ENCODE measurements around the gene VPS37D. TPM values are rescaled to one million over a fixed set of nuclear protein-coding genes. Genes with fewer than 3 reads are reported as not detected.
"Not testable (repeated sequence)": the region's sequence is repeated elsewhere in the genome, so short reads cannot be mapped to it uniquely, and the experiment has no call there.

Gene VPS37D
- total RNA-seq, 1 experiment from 2014 or later, result 5.7 TPM

- peaks cover 14% of the 10 kb centered on the region for H3K36me3 Mint-ChIP-seq
- DNase-seq (ENCODE audit: low spot score), result peak; percentile 41
- not testable (repeated sequence) for H3K27ac Mint-ChIP-seq; H3K9me3 Mint-ChIP-seq; H3K4me3 Mint-ChIP-seq; H3K27me3 Mint-ChIP-seq (ENCODE audit: low read depth)
- peak; percentile 86 for ATAC-seq
- CTCF ChIA-PET, result interaction anchor here (0.5 to 3.5 kb wide), 16 partner anchors 8 to 1044 kb away, joined by 3 to 26 read pairs (median 5); partner anchors contain the start of genes STX1A and VPS37D
- POLR2A ChIA-PET, result interaction anchor here (1.0 kb wide), 1 partner anchor 11 kb away, joined by 4 read pairs; no protein-coding TSS in a partner anchor
- peak; percentile 96 for TF ChIP-seq ZNF121 (CRISPR knock-in tag; IDR thresholded peaks at IDR 0.05)
- H3K4me1 Mint-ChIP-seq, result peaks cover 13% of the 10 kb centered on the region
These were observed 8.4 kb downstream of the VPS37D start for GRCh38 chr7:73676062-73676461.

DNA sequence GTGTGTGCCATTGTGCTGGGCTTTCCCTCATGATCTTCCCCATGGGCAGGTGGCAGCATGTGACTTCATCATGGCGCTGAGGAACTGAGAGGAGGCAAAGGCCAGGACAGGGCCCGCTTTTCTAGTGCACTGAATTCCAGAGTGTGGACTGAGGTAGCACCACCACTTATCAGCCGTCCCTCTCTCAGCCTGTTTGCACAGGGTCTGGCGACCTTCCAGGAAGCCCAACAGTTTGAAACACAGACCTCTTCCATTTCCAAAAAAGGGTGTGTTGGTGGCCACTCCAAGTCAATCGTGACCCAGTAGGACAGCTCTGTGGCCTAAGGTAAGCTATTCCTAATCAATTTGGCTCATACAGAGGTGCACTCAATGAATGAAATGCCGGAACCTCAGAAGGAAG is 11.2 kb downstream of the VPS37D start:
- DNase-seq (ENCODE audit: low spot score) (no peak), ATAC-seq (no peak)
- Mint-ChIP-seq H3K4me3 (no peak overlapping the region), H3K36me3 (peaks cover 14% of the 10 kb centered on the region), H3K27me3 (ENCODE audit: low read depth) (no peaks in the 10 kb centered on the region), H3K9me3 (no peaks in the 10 kb centered on the region), H3K27ac (no peak overlapping the region), H3K4me1 (peaks cover 17% of the 10 kb centered on the region)
- POLR2A ChIA-PET, result no interaction called here
- no peak for TF ChIP-seq NR3C1 (CRISPR knock-in tag; conservative IDR thresholded peaks at IDR 0.05; ENCODE audit: low read depth)
- no peak for TF ChIP-seq HMGA2 (CRISPR knock-in tag; IDR thresholded peaks at IDR 0.05)
- TF ChIP-seq IRF1 (CRISPR knock-in tag; IDR thresholded peaks at IDR 0.05), result no peak
- CTCF ChIA-PET, result interaction anchor here (0.9 kb wide), 1 partner anchor 46 kb away, joined by 4 read pairs; no protein-coding TSS in a partner anchor

- DNase-seq (ENCODE audit: low spot score) (no peak), ATAC-seq (no peak)
- Mint-ChIP-seq H3K4me3 (no peak overlapping the region), H3K9me3 (no peaks in the 10 kb centered on the region), H3K36me3 (peaks cover 14% of the 10 kb centered on the region), H3K27ac (no peak overlapping the region), H3K4me1 (peaks cover 19% of the 10 kb centered on the region), H3K27me3 (ENCODE audit: low read depth) (no peaks in the 10 kb centered on the region)
- ChIA-PET CTCF (interaction anchor here (0.9 kb wide), 1 partner anchor 46 kb away, joined by 4 read pairs; no protein-coding TSS in a partner anchor), POLR2A (no interaction called here)
- TF ChIP-seq ZNF671 (CRISPR knock-in tag; IDR thresholded peaks at IDR 0.05) (no peak), CDX4 (CRISPR knock-in tag; IDR thresholded peaks at IDR 0.05; ENCODE audit: borderline replicate concordance) (no peak), EMX1 (CRISPR knock-in tag; IDR thresholded peaks at IDR 0.05) (no peak), ZNF121 (CRISPR knock-in tag; IDR thresholded peaks at IDR 0.05) (no peak)
- TF ChIP-seq, protein P1, sequence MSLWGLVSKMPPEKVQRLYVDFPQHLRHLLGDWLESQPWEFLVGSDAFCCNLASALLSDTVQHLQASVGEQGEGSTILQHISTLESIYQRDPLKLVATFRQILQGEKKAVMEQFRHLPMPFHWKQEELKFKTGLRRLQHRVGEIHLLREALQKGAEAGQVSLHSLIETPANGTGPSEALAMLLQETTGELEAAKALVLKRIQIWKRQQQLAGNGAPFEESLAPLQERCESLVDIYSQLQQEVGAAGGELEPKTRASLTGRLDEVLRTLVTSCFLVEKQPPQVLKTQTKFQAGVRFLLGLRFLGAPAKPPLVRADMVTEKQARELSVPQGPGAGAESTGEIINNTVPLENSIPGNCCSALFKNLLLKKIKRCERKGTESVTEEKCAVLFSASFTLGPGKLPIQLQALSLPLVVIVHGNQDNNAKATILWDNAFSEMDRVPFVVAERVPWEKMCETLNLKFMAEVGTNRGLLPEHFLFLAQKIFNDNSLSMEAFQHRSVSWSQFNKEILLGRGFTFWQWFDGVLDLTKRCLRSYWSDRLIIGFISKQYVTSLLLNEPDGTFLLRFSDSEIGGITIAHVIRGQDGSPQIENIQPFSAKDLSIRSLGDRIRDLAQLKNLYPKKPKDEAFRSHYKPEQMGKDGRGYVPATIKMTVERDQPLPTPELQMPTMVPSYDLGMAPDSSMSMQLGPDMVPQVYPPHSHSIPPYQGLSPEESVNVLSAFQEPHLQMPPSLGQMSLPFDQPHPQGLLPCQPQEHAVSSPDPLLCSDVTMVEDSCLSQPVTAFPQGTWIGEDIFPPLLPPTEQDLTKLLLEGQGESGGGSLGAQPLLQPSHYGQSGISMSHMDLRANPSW (CRISPR knock-in tag; conservative IDR thresholded peaks at IDR 0.05; ENCODE audit: low read depth), result no peak
These were observed 12.1 kb downstream of the VPS37D start for GRCh38 chr7:73679709-73680108.

DNA sequence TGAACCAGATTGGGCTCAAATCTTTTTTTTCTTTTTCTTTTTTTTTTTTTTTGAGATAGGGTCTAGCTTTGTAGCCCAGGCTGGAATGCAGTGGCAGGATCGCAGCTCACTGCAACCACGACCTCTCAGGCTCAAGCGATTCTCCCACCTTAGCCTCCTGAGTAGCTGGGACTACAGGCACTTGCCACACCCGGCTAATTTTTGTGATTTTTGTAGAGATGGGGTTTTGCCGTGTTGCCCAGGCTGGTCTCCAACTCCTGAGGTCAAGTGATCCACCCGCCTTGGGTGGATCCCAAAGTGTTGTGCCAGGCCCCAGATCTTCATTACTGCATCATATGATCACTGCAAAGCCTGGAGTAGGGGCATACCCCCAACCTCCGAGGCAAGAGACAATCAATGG is 12.9 kb downstream of the VPS37D start:
- Mint-ChIP-seq H3K27me3 (ENCODE audit: low read depth) (no peaks in the 10 kb centered on the region), H3K27ac (no peak overlapping the region), H3K4me3 (0 out of 2 replicates have a peak overlapping the region, but pooled peaks have one; percentile 11), H3K36me3 (peaks cover 14% of the 10 kb centered on the region), H3K9me3 (no peaks in the 10 kb centered on the region), H3K4me1 (peaks cover 19% of the 10 kb centered on the region)
- DNase-seq (ENCODE audit: low spot score) (no peak), ATAC-seq (no peak)
- TF ChIP-seq ETV6 (CRISPR knock-in tag; IDR thresholded peaks at IDR 0.05), result no peak
- TF ChIP-seq GTF2I (CRISPR knock-in tag; conservative IDR thresholded peaks at IDR 0.05), result no peak
- no peak for TF ChIP-seq ZNF671 (CRISPR knock-in tag; IDR thresholded peaks at IDR 0.05)
- no peak for TF ChIP-seq JUN (CRISPR knock-in tag; IDR thresholded peaks at IDR 0.05)
- no peak for TF ChIP-seq SMAD3 (CRISPR knock-in tag; IDR thresholded peaks at IDR 0.05; ENCODE audit: borderline replicate concordance)
- no peak for TF ChIP-seq ZBTB43 (CRISPR knock-in tag; IDR thresholded peaks at IDR 0.05)
- TF ChIP-seq TP53 (CRISPR knock-in tag; IDR thresholded peaks at IDR 0.05), result no peak
- TF ChIP-seq NFE2L1 (CRISPR knock-in tag; IDR thresholded peaks at IDR 0.05), result no peak
- POLR2A ChIA-PET, result interaction anchor here (1.1 kb wide), 1 partner anchor 22 kb away, joined by 5 read pairs; no protein-coding TSS in a partner anchor
- CTCF ChIA-PET, result interaction anchor here (1.9 kb wide), 1 partner anchor 73 kb away, joined by 4 read pairs; no protein-coding TSS in a partner anchor

All from WTC11 (cell line).